ENCODE data around the gene ROS1.

DNA sequence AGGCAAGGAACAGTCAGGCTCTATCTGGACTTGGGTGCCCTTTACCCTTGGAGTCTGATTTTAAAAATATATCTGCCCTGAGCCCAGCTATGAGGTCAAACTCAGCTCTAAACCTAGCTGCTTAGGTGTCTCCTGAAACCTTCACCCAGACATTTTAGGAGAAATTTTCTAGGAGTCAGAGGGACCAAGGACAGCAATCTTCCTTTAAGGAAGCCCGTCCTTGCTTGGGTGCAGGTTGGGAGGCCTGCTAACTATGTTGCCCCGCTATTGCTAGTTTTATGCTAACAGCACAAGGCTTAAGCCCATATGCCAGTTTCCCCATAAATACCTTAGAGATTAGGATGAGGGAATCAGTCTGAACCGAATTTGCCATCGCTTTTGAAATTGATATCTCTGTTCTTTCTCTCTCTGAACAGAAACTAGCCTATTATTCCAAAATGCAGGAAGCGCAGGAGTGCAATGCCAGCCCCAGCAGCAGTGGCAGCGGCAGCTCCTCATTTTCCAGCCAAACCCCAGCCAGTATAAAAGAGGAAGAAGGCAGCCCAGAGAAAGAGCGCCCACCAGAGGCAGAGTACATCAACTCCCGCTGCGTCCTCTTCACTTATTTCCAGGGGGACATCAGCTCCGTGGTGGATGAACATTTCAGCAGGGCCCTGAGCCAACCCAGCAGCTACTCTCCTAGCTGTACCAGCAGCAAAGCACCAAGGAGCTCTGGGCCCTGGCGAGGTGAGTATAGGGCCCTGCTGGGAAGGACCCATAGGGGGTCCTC is 157.8 kb downstream of the ROS1 start:
- TF ChIP-seq EZH2 (IDR thresholded peaks at IDR 0.05; ENCODE audit: borderline replicate concordance, low read length): no peak
- TF ChIP-seq, protein P1, sequence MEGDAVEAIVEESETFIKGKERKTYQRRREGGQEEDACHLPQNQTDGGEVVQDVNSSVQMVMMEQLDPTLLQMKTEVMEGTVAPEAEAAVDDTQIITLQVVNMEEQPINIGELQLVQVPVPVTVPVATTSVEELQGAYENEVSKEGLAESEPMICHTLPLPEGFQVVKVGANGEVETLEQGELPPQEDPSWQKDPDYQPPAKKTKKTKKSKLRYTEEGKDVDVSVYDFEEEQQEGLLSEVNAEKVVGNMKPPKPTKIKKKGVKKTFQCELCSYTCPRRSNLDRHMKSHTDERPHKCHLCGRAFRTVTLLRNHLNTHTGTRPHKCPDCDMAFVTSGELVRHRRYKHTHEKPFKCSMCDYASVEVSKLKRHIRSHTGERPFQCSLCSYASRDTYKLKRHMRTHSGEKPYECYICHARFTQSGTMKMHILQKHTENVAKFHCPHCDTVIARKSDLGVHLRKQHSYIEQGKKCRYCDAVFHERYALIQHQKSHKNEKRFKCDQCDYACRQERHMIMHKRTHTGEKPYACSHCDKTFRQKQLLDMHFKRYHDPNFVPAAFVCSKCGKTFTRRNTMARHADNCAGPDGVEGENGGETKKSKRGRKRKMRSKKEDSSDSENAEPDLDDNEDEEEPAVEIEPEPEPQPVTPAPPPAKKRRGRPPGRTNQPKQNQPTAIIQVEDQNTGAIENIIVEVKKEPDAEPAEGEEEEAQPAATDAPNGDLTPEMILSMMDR (conservative IDR thresholded peaks at IDR 0.05 in 1 of 2, IDR thresholded peaks at IDR 0.05 in 1 of 2; ENCODE audit: extremely low read depth in 1 of 2, insufficient read depth in 1 of 2, low read depth in 1 of 2, low read length in 2 of 2): peak; percentile 10 to 14

Data from mammary epithelial cell (primary cell).